Measurements from ENCODE around the gene BSCL2.
"Not testable (repeated sequence)": the region's sequence is repeated elsewhere in the genome, so short reads cannot be mapped to it uniquely, and the experiment has no call there.

The BSCL2 gene

DNA sequence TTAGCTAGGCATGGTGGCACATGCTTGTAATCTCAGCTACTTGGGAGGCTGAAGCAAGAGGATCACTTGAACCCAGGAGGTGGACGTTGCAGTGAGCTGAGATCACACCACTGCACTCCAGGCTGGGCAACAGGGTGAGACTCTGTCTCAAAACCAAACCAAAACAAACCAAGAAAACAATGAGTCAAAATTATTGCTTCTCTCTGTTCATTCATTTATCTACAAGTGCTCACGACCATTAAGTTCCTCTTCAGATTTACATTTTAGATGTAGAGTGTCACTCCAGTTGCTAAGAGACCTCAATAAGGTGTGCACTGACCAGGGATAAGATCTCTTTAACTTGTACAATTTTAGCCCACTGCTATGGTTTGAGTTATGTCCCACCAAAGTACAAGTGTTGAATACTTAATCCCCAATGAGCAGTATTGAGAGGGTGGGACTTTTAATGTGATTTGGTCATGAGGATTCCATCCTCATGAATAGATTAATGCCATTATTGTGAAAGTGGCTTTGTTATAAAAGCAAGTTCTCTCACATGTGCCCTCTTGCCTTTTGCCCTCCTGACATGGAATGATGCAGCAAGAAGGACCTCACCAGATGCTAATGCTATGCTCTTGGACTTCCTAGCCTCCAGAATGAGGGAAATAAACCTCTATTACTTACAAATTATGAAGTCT is 12.2 kb upstream of the BSCL2 start:
- no peak for DNase-seq (ENCODE audit: low read depth in 3 of 3)

GRCh38 chr11:62716816-62717215 is 9.6 kb upstream of the BSCL2 start:
- DNase-seq (ENCODE audit: low read depth in 3 of 3), result no peak

- DNase-seq (ENCODE audit: low read depth in 3 of 3), result no peak
These were observed 9.0 kb upstream of the BSCL2 start for GRCh38 chr11:62716206-62716605.

GRCh38 chr11:62715150-62716130 is 8.2 kb upstream of the BSCL2 start:
- DNase-seq (ENCODE audit: low read depth in 3 of 3), result no peak

DNA sequence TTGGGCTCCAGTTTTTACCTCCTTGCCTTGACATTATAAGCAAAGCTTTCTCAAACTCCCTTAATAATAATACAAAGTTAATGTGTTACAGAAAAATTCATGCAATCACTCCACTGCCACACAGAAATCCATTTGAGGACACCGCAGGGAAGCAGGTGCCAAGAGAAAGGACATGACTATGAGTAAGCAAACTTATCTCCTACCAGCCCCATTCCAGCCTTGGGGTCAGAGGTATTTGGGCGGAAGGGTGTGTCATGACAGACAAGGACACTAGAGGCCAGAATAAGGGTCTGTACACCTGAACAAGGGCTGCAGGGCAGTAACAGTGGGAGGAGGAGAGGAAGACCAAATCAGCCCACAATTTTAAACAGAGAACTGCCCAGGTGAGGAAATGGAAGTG is 6.1 kb upstream of the BSCL2 start:
- DNase-seq (ENCODE audit: low read depth in 3 of 3), result no peak

DNA sequence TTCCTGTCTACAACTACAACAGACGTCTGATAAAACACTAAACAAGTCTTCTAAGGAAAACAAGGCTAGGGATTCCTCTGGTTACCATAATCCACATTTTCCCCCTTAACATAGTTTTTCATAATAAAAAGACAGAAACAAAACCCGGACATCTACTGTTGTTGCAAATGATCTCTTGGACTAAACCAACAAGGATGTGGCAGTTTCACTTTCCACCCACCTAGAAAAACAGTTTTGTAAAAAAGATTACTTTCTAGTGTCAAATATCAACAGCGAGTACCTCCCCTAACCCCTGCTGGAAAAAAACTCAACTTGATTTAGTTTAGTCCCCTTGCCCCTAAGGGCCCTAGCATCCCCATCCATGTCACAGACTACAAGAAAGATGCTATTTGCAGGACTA is 5.6 kb upstream of the BSCL2 start:
- DNase-seq (ENCODE audit: low read depth in 3 of 3), result no peak

DNA sequence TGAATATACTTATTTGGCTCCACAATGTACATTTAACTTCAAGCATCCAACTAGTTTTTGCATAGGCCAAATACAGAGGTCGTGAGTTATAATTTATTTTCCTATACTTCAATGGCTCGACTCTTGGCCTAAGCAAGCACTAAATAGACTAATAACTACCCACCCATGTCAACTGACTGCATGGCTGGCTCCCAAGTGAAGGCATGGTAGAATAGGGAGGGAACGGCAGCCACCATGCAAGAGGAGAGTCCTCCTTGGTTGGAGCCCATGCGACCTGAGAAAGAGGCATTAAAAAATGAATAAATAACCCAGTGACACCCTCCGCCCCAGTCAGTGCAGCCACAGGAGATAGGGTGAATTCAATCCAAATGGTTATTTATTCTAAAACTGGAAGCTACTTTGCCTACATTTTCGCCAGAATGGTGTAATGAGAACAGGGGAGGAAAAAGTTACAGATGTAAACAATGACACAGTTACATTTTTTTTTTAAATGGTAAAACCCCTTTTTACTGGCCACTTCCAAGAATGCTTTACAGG is 5.1 kb upstream of the BSCL2 start:
- no peak for DNase-seq (ENCODE audit: low read depth in 3 of 3)

DNA sequence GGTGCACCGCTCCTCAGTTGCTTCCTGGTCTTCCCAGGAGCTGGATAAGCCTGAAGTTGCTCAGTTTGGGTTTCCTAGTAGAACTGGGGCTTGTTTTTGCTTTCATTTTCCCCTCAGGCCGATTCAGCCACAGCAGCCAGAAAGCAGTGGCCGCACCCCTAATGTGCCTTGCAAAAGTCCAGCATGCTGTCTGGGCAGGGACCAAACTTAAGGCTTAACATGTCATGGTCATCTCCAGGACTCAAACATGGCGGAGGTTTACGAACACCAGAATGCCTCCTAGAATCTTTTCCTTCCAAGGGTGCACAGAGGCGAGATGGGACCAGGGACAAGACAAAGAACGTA is 2.7 kb upstream of the BSCL2 start:
- DNase-seq (ENCODE audit: low read depth in 3 of 3), result no peak

GRCh38 chr11:62709247-62710000 is 2.2 kb upstream of the BSCL2 start:
- DNase-seq (ENCODE audit: low read depth in 3 of 3), result peak; percentile 89 to 95 (median 92)

- peak in 2 of 3 experiments; percentile 29 to 43 for DNase-seq (ENCODE audit: low read depth in 3 of 3)
These were observed 1.6 kb upstream of the BSCL2 start for GRCh38 chr11:62708793-62709192.

GRCh38 chr11:62708392-62708791 is 1.2 kb upstream of the BSCL2 start:
- DNase-seq (ENCODE audit: low read depth in 3 of 3), result no peak

GRCh38 chr11:62706850-62707247 is 375 bp downstream of the BSCL2 start:
- DNase-seq (ENCODE audit: low read depth in 3 of 3), result no peak

DNA sequence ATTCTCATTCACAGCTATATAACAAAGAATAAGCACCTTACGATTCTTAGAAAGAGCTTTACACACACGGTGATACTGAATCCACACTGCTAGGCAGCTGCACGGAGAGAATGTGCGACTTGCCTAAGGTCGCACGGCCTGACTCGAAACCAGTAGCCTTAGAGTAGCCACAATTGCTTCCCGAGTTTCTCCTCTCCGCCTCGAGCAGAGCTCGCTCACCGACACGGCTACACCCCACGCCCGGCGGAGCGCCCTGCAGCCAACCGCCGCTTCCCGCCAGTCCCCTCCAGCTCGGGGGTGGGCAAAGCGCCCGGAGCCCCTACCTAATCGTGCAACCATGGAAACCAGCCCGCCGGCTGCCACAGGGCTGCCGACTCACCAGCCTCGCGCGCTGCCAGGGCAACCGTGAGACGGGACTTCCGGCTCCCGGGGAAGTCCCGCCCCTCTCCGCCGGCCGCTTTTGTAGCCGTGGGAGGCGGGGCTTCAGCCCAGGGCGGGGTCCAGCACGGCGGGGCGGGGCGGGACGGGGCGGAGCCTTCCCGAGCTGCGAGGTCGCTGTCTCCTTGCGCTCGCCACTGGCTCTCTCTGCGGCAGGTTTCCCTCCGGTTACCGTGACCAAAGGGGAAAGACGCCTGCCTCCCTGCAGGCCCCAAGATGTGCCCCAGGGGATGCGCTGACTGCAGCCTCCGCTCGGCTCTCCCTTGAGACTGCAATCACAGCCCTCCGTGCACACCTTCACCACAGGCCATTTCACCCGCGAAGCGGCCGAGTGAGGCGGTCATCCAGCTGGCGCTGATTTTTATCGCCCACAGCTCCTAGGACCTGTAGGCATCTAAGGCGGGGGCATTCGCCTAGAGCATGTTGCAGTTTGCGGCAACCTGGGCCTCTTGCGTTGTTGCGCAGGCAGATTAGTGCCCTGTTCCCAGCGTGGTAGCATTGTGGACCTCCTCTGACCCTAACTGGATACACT is 1.1 kb downstream of the BSCL2 start:
- DNase-seq (ENCODE audit: low read depth in 3 of 3), result peak; percentile 91 to 92 (median 92)

DNA sequence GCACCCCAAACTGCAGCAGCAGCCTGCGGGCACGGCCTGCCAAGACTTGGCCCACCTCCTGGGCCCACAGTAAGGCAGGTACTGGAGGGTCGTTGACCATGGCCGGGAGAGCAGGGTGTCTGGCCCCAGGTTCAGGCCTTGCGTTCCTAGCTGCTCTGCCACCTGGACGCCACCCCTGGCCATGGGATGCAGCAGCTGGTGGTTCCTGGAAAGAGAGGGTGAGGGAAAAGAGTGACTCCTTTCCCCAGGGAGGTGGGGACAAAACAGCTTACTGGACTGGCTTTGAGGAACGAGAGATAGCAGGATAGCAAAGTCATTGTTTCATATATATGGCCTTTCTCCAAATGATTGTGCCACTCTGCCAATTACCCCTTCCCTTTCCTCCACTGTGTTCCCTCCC is 1.8 kb downstream of the BSCL2 start:
- no peak for DNase-seq (ENCODE audit: low read depth in 3 of 3)

DNA sequence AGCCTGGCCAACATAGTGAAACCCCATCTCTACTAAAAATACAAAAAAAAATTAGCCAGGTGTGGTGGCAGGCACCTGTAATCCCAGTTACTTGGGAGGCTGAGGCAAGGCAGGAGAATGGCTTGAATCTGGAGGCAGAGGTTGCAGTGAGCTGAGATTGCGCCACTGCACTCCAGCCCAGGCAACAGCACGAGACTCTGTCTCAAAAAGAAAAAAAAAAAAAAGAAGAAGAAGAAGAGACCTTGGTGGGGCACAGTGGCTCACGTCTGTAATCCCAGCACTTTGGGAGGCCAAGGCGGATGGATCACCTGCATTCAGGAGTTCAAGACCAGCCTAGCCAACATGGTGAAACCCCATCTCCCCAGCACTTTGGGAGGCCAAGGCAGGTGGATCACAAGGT is 3.3 kb downstream of the BSCL2 start:
- not testable (repeated sequence) for DNase-seq (ENCODE audit: low read depth in 3 of 3)

GRCh38 chr11:62702246-62702645 is 5.0 kb downstream of the BSCL2 start:
- no peak for DNase-seq (ENCODE audit: low read depth in 3 of 3)

DNA sequence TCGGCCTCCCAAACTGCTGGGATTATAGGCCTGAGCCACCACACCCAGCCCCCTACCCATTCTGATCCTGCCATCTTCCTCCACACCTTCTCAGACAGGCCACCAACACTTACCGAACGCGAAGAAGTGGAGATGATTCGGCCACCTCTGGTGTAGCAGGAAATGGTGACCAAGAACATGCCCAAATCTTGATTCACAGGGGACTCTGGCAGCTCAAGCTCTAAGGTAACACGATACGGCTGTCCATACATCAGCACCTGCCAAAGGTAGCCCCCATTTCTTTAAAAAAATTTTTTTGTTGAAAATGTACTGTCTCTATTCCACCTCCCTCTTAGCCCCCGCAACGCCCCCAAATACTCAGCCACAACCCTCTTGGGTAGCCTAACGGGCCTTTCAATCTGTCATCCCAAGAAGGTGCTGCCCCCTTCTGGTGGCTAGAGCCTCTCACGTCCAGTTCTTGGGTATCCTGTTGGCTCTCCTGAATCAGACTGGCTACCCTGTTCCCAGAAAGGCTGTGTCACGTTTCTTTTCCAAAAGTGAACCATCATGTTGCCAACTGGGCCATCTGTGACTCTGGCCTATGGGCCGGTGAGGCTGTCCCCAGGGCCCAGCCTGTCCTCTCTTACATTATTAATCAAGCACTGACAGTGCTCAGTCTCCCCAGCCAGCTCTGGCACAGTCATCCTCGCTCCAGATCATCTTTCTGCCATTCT is 12.6 kb downstream of the BSCL2 start:
- peak; percentile 55 to 67 (median 67) for DNase-seq (ENCODE audit: low read depth in 3 of 3)

GRCh38 chr11:62693624-62694023 is 13.6 kb downstream of the BSCL2 start:
- not testable (repeated sequence) for DNase-seq (ENCODE audit: low read depth in 3 of 3)

- DNase-seq (ENCODE audit: low read depth in 3 of 3), result no peak
These were observed 17.6 kb downstream of the BSCL2 start, which contains the start of gene LRRN4CL for GRCh38 chr11:62689421-62690183. Gene LRRN4CL, minus strand, starts transcription at chr11:62689530. Its CDS starts 1,022 bp downstream, at chr11:62688508.
